ENCODE data around the gene MYG1.

Gene MYG1

GRCh38 chr12:53343449-53343848 lies 44.0 kb downstream of the MYG1 start:
- TF ChIP-seq, protein P1, sequence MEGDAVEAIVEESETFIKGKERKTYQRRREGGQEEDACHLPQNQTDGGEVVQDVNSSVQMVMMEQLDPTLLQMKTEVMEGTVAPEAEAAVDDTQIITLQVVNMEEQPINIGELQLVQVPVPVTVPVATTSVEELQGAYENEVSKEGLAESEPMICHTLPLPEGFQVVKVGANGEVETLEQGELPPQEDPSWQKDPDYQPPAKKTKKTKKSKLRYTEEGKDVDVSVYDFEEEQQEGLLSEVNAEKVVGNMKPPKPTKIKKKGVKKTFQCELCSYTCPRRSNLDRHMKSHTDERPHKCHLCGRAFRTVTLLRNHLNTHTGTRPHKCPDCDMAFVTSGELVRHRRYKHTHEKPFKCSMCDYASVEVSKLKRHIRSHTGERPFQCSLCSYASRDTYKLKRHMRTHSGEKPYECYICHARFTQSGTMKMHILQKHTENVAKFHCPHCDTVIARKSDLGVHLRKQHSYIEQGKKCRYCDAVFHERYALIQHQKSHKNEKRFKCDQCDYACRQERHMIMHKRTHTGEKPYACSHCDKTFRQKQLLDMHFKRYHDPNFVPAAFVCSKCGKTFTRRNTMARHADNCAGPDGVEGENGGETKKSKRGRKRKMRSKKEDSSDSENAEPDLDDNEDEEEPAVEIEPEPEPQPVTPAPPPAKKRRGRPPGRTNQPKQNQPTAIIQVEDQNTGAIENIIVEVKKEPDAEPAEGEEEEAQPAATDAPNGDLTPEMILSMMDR (IDR thresholded peaks at IDR 0.05; ENCODE audit: low read depth, low read length), result no peak
- DNase-seq, result no peak

GRCh38 chr12:53343969-53344368 lies 44.5 kb downstream of the MYG1 start:
- Histone ChIP-seq H3K9me3 (no peaks in the 10 kb centered on the region), H3K36me3 (no peaks in the 10 kb centered on the region), H3K4me3 (ENCODE audit: low read depth, low read length) (peak overlapping the region; percentile 73; the same call in 1 of the 2 replicates), H3K27me3 (no peaks in the 10 kb centered on the region), H3K4me1 (peaks cover 22% of the 10 kb centered on the region)
- TF ChIP-seq, protein P1 (IDR thresholded peaks at IDR 0.05; ENCODE audit: low read depth, low read length), result no peak
- no peak for DNase-seq

More at GRCh38 chr12:53343449-53343848, 44.0 kb downstream of the MYG1 start:
- no peaks in the 10 kb centered on the region for H3K9me3 ChIP-seq
- H3K36me3 ChIP-seq, result no peaks in the 10 kb centered on the region
- H3K4me3 ChIP-seq (ENCODE audit: low read depth, low read length), result no peak overlapping the region
- no peaks in the 10 kb centered on the region for H3K27me3 ChIP-seq
- peaks cover 27% of the 10 kb centered on the region for H3K4me1 ChIP-seq

DNA sequence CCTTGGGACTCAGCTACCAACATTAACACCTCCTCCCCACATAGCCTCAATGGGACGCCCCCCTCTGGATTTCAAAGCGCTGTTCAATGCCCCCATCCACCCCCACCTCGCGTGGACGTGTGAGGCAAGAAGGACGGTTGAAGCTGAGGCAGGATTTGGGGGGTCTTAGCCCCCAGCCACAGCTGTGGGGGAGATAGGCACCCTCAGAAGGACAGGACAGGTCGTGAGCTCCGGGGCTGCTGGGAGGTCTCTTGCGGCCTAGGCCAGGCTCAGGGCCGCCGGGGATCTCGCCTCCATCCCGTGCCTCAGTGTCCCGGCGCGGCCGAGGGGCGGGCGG lies 45.0 kb downstream of the MYG1 start:
- Histone ChIP-seq H3K4me3 (ENCODE audit: low read depth, low read length) (peak overlapping the region; percentile 73), H3K27me3 (no peaks in the 10 kb centered on the region)

GRCh38 chr12:53344824-53345485 lies 45.5 kb downstream of the MYG1 start:
- TF ChIP-seq, protein P1 (IDR thresholded peaks at IDR 0.05; ENCODE audit: low read depth, low read length), result peak; percentile 84
- DNase-seq, result peak; percentile 88
- Histone ChIP-seq H3K36me3 (no peaks in the 10 kb centered on the region), H3K4me3 (ENCODE audit: low read depth, low read length) (peak overlapping the region; percentile 73), H3K9me3 (no peaks in the 10 kb centered on the region), H3K4me1 (peaks cover 18% of the 10 kb centered on the region), H3K27me3 (no peaks in the 10 kb centered on the region)

More for the DNA sequence above, 45.0 kb downstream of the MYG1 start:
- DNase-seq, result no peak
- Histone ChIP-seq H3K9me3 (no peaks in the 10 kb centered on the region), H3K36me3 (no peaks in the 10 kb centered on the region), H3K4me1 (peaks cover 18% of the 10 kb centered on the region)
- TF ChIP-seq, protein P1 (IDR thresholded peaks at IDR 0.05; ENCODE audit: low read depth, low read length), result no peak

DNA sequence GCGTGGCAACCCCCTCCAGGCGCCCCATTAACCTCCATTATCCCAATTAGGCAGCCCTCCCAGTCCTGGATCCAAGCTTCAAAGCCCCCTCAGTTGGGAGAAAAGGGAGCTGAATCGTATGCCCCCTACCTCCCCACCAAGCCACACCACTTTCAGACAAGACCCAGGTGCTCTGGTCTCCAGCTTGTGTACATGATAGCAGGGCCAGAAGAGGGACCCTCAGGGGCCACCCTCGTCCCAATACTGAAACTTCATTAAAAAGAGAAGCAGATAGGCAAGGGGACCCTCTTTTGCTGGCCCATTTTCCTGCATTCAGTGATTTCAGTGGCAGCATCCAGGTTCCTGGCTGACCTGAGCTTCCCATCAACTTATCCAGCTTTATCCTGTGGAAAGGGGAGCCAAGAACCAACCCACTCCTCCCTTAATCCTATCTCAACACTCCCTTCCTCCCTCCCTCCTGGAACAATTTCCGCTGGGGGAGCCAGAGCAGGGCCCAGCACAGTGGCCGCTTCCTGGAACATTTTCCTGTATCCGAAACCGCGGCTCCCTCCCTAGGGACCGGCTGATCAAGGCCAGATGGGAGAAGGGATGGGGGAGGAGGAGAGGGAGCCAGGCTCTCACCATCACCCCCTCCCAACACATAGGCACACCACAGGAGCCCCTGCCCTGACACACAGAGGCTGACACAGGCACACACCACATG lies 46.1 kb downstream of the MYG1 start:
- H3K4me1 ChIP-seq, result peaks cover 18% of the 10 kb centered on the region
- no peaks in the 10 kb centered on the region for H3K27me3 ChIP-seq
- H3K9me3 ChIP-seq, result no peaks in the 10 kb centered on the region
- TF ChIP-seq, protein P1 (IDR thresholded peaks at IDR 0.05; ENCODE audit: low read depth, low read length), result no peak
- peak; percentile 92 for DNase-seq
- no peaks in the 10 kb centered on the region for H3K36me3 ChIP-seq
- H3K4me3 ChIP-seq (ENCODE audit: low read depth, low read length), result peak overlapping the region; percentile 73

DNA sequence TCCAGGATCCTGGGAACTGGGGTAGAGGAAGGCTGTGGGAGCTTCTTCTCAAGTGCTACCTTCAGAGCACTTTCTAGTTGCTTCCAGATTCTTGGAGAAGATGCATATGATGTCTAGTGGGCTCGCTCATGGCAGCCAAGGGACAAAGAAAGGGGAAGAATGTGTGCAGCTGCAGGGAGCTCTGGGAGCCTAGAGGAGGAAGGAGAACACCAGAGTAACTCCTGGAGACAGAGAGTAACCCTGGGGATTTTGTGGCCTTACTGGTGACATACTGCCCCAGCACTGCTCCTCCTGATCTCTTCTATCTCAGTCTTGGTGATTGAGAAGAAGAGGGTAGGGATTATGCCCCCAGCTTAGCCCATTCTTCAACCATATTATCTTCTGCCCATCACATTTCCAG lies 47.0 kb downstream of the MYG1 start:
- no peaks in the 10 kb centered on the region for H3K9me3 ChIP-seq
- H3K27me3 ChIP-seq, result no peaks in the 10 kb centered on the region
- peaks cover 18% of the 10 kb centered on the region for H3K4me1 ChIP-seq
- TF ChIP-seq, protein P1 (IDR thresholded peaks at IDR 0.05; ENCODE audit: low read depth, low read length), result no peak
- no peak for DNase-seq
- no peaks in the 10 kb centered on the region for H3K36me3 ChIP-seq
- H3K4me3 ChIP-seq (ENCODE audit: low read depth, low read length), result no peak overlapping the region

All from BE2C (cell line).